Activated CD4-positive, CD25-positive, alpha-beta regulatory T cell treated with anti-CD3 and anti-CD28 coated beads, Interleukin-2, amount 50 U/mL, for 16 hours (primary cell): ENCODE data around the gene RPS6KL1.

ENCODE experiments used
- DNase-seq: peaks from one replicate; pipeline ENCODE4 v3.0.0-alpha.2; 2020; ENCODE audit warnings: low read depth, low spot score

Gene RPS6KL1

GRCh38 chr14:74859757-74860552 is 63.1 kb downstream of the RPS6KL1 start:
- no peak for DNase-seq

- DNase-seq = no peak
These were observed 65.0 kb downstream of the RPS6KL1 start for GRCh38 chr14:74858022-74858421.

- no peak for DNase-seq
These were observed 66.7 kb downstream of the RPS6KL1 start for GRCh38 chr14:74856366-74856765.

- no peak for DNase-seq
These were observed 67.1 kb downstream of the RPS6KL1 start for GRCh38 chr14:74855945-74856344.

- DNase-seq = no peak
These were observed 68.0 kb downstream of the RPS6KL1 start for GRCh38 chr14:74855021-74855420.
